ENCODE measurements around the gene TRAPPC10. TPM values are rescaled to one million over a fixed set of nuclear protein-coding genes. Genes with fewer than 3 reads are reported as not detected.
A peak's percentile ranks its signal among the peaks of the same experiment; 100 is the strongest.

Gene TRAPPC10
- total RNA-seq, 2 donors from 2014 or later: 53.5 to 72.6 TPM

- peaks cover 14% of the 10 kb centered on the region for H3K4me1 Mint-ChIP-seq (ENCODE audit: low read depth)
- no peak overlapping the region for H3K27ac Mint-ChIP-seq
- peaks cover 1 to 9% of the 10 kb centered on the region in 2 donors for H3K36me3 Mint-ChIP-seq (ENCODE audit: insufficient read depth in 2 of 2)
- H3K9me3 Mint-ChIP-seq: no peaks in the 10 kb centered on the region
- no peak overlapping the region for H3K4me3 Mint-ChIP-seq
- ATAC-seq (replicated peaks in 1 of 2) (no peak), DNase-seq (no peak)
- no peaks in the 10 kb centered on the region for H3K27me3 Mint-ChIP-seq (ENCODE audit: low read depth)
These were observed 38.5 kb upstream of the TRAPPC10 start for GRCh38 chr21:43973634-43973955.

GRCh38 chr21:43974791-43975468 is 37.2 kb upstream of the TRAPPC10 start:
- Mint-ChIP-seq H3K36me3 (ENCODE audit: insufficient read depth in 2 of 2) (peaks cover 1 to 8% of the 10 kb centered on the region in 2 donors), H3K27ac (no peak overlapping the region), H3K27me3 (ENCODE audit: low read depth) (no peaks in the 10 kb centered on the region), H3K9me3 (no peaks in the 10 kb centered on the region), H3K4me3 (no peak overlapping the region), H3K4me1 (ENCODE audit: low read depth) (peaks cover 14% of the 10 kb centered on the region)
- ATAC-seq (replicated peaks in 1 of 2) (peak in 1 of 2 donors; percentile 44), DNase-seq (no peak)

DNA sequence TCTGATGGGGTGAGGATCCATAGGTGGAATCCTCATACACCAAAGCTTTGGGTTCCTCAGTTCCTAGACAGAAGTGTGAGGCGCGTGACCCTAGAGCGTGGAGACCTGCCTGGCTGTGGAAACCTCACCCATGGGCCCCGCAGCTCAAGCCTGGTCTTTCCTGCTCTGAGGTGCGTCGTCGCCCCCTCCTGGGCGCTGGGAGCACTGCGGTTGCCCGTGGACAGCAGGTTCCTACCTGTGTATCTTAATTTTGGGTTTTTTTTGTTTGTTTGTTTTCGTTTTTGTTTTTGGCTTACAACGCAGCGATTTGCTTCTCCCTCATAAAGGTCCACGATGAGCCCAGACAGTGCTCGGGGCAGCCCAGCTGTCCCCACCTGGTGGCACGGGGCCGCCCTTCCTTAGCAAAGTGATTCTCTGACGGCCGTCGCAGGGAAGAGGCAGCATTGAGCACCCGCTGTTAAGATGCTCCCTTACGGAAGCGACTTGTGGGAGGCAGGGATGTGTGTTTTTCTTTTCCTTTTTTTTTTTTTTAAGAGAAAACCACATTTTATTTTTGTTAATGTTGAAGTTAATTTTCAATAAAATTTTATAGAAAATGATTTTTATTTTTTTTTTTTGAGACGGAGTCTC is 36.5 kb upstream of the TRAPPC10 start:
- Mint-ChIP-seq H3K4me1 (ENCODE audit: low read depth) (peaks cover 14% of the 10 kb centered on the region), H3K9me3 (no peaks in the 10 kb centered on the region), H3K27ac (no peak overlapping the region), H3K4me3 (no peak overlapping the region), H3K36me3 (ENCODE audit: insufficient read depth in 2 of 2) (peaks cover 1 to 8% of the 10 kb centered on the region in 2 donors), H3K27me3 (ENCODE audit: low read depth) (no peaks in the 10 kb centered on the region)
- DNase-seq: peak; percentile 81 to 86
- peak; percentile 88 to 89 for ATAC-seq (replicated peaks in 1 of 2)

- H3K27me3 Mint-ChIP-seq (ENCODE audit: low read depth): no peaks in the 10 kb centered on the region
- H3K27ac Mint-ChIP-seq: no peak overlapping the region
- ATAC-seq (replicated peaks in 1 of 2) (no peak), DNase-seq (no peak)
- H3K4me1 Mint-ChIP-seq (ENCODE audit: low read depth): peaks cover 14% of the 10 kb centered on the region
- no peaks in the 10 kb centered on the region for H3K9me3 Mint-ChIP-seq
- H3K4me3 Mint-ChIP-seq: no peak overlapping the region
- peaks cover 1 to 6% of the 10 kb centered on the region in 2 donors for H3K36me3 Mint-ChIP-seq (ENCODE audit: insufficient read depth in 2 of 2)
These were observed 35.4 kb upstream of the TRAPPC10 start for GRCh38 chr21:43976661-43977060.

DNA sequence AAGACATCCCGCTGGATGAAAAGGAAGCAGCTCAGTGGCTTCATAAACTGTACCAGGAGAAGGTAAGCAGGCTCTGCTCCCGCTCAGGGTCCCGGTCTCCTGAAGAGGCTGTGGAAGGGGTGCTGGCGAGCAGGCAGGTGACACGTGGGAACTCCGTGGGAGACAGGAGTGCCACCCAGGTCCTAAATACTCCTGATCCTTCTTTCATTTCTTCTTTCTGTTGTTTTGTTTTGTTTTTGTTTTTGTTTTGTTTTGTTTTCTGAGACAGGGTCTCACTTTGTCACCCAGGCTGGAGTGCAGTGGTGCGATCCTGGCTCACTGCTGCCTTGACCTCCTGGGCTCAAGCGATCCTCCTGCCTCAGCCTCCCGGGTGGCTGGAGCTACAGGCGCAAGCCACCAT is 34.0 kb upstream of the TRAPPC10 start:
- Mint-ChIP-seq H3K36me3 (ENCODE audit: insufficient read depth in 2 of 2) (peaks cover 1 to 7% of the 10 kb centered on the region in 2 donors), H3K27ac (peak overlapping the region; percentile 35)
- DNase-seq: no peak

DNA sequence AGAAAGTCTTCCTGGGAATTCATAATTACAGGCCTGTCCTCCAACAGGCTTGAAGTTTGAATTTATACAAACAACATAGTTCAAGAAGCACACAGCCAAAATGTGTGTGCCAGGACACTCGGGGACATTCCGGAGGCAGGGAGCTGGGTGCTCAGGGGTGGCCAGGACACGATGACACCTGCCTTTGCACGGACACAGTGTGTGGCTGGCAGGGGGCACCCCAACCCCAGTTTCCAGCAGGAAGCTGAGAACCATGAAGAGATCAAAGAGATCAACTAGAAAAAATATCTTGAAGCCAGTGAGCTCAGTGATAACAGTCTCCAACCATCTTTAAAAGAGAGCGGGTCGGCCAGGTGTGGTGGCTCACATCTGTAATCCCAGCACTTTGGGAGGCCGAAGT is 32.5 kb upstream of the TRAPPC10 start:
- H3K27me3 Mint-ChIP-seq (ENCODE audit: low read depth): no peaks in the 10 kb centered on the region
- H3K4me3 Mint-ChIP-seq: no peak overlapping the region
- H3K4me1 Mint-ChIP-seq (ENCODE audit: low read depth): peaks cover 11% of the 10 kb centered on the region
- peak overlapping the region; percentile 34 for H3K27ac Mint-ChIP-seq
- DNase-seq (no peak), ATAC-seq (replicated peaks in 1 of 2) (no peak)
- peaks cover 1 to 7% of the 10 kb centered on the region in 2 donors for H3K36me3 Mint-ChIP-seq (ENCODE audit: insufficient read depth in 2 of 2)
- no peaks in the 10 kb centered on the region for H3K9me3 Mint-ChIP-seq

More for the DNA sequence above, 34.0 kb upstream of the TRAPPC10 start:
- Mint-ChIP-seq H3K4me1 (ENCODE audit: low read depth) (peaks cover 14% of the 10 kb centered on the region), H3K4me3 (no peak overlapping the region), H3K9me3 (no peaks in the 10 kb centered on the region), H3K27me3 (ENCODE audit: low read depth) (no peaks in the 10 kb centered on the region)
- ATAC-seq (replicated peaks in 1 of 2): no peak

- no peak for DNase-seq
- Mint-ChIP-seq H3K4me3 (no peak overlapping the region), H3K27me3 (ENCODE audit: low read depth) (no peaks in the 10 kb centered on the region), H3K27ac (no peak overlapping the region), H3K36me3 (ENCODE audit: insufficient read depth in 2 of 2) (peaks cover 0 to 7% of the 10 kb centered on the region in 2 donors), H3K4me1 (ENCODE audit: low read depth) (peaks cover 13% of the 10 kb centered on the region), H3K9me3 (no peaks in the 10 kb centered on the region)
- no peak for ATAC-seq (replicated peaks in 1 of 2)
These were observed 30.8 kb upstream of the TRAPPC10 start for GRCh38 chr21:43981151-43981870.

DNA sequence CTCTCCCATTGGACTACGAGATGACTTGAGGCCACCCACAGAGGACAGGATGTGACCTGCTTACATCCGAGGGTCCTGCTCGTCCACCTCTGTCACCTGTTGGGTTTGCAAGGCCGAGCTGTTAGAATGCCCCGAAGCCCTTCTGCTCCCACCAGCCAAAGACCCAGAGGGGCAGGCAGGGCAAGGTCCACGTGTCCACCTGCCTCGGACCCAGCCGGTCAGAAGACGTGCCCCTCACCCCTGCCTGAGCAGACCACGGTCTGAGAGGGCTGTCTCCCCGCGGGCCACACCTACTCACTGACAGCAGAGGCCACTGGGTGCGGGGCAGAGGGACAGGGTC is 30.3 kb upstream of the TRAPPC10 start:
- H3K27ac Mint-ChIP-seq: no peak overlapping the region
- no peaks in the 10 kb centered on the region for H3K9me3 Mint-ChIP-seq
- no peaks in the 10 kb centered on the region for H3K27me3 Mint-ChIP-seq (ENCODE audit: low read depth)
- H3K4me1 Mint-ChIP-seq (ENCODE audit: low read depth): peaks cover 13% of the 10 kb centered on the region
- H3K4me3 Mint-ChIP-seq: no peak overlapping the region
- no peak for DNase-seq
- peaks cover 0 to 7% of the 10 kb centered on the region in 2 donors for H3K36me3 Mint-ChIP-seq (ENCODE audit: insufficient read depth in 2 of 2)
- ATAC-seq (replicated peaks in 1 of 2): no peak

DNA sequence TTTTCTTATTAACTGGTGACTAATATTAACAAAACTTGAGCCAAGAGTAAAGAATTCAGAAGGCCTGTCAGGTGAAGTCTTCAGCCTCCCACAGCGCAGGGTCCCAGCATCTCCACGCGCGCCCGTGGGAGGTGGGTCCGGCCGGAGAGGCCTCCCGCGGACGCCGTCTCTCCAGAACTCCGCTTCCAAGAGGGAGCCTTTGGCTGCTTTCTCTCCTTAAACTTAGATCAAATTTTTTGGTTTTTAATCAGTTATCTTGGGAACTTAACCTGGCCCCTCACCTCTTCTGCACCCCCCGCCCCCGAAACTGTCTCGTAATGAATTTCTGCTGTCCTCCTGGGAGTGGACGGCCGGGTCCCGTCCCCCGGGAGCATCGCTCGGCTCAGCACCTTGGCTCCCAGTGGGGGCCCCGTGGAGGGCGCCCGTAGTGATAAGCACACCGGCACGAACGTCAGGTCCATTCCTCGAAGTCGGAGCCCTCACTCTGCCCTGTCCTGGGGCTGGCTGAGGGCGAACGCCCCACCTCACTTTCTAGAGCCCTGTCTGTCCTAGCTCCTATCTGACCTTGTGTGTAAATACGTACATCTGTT is 29.5 kb upstream of the TRAPPC10 start:
- DNase-seq: no peak
- peaks cover 0 to 5% of the 10 kb centered on the region in 2 donors for H3K36me3 Mint-ChIP-seq (ENCODE audit: insufficient read depth in 2 of 2)
- peaks cover 13% of the 10 kb centered on the region for H3K4me1 Mint-ChIP-seq (ENCODE audit: low read depth)
- no peaks in the 10 kb centered on the region for H3K27me3 Mint-ChIP-seq (ENCODE audit: low read depth)
- H3K9me3 Mint-ChIP-seq: no peaks in the 10 kb centered on the region
- no peak for ATAC-seq (replicated peaks in 1 of 2)
- H3K27ac Mint-ChIP-seq: no peak overlapping the region
- H3K4me3 Mint-ChIP-seq: no peak overlapping the region

GRCh38 chr21:43983390-43983789 is 28.7 kb upstream of the TRAPPC10 start:
- Mint-ChIP-seq H3K27ac (no peak overlapping the region), H3K9me3 (no peaks in the 10 kb centered on the region), H3K27me3 (ENCODE audit: low read depth) (no peaks in the 10 kb centered on the region), H3K4me3 (no peak overlapping the region), H3K36me3 (ENCODE audit: insufficient read depth in 2 of 2) (peaks cover 0 to 5% of the 10 kb centered on the region in 2 donors), H3K4me1 (ENCODE audit: low read depth) (peaks cover 13% of the 10 kb centered on the region)
- ATAC-seq (replicated peaks in 1 of 2) (no peak), DNase-seq (no peak)

GRCh38 chr21:43983860-43984420 is 28.2 kb upstream of the TRAPPC10 start:
- ATAC-seq (replicated peaks in 1 of 2) (no peak), DNase-seq (no peak)
- Mint-ChIP-seq H3K36me3 (ENCODE audit: insufficient read depth in 2 of 2) (peaks cover 0 to 4% of the 10 kb centered on the region in 2 donors), H3K27me3 (ENCODE audit: low read depth) (no peaks in the 10 kb centered on the region), H3K4me1 (ENCODE audit: low read depth) (peaks cover 13% of the 10 kb centered on the region), H3K4me3 (no peak overlapping the region), H3K9me3 (no peaks in the 10 kb centered on the region), H3K27ac (no peak overlapping the region)

DNA sequence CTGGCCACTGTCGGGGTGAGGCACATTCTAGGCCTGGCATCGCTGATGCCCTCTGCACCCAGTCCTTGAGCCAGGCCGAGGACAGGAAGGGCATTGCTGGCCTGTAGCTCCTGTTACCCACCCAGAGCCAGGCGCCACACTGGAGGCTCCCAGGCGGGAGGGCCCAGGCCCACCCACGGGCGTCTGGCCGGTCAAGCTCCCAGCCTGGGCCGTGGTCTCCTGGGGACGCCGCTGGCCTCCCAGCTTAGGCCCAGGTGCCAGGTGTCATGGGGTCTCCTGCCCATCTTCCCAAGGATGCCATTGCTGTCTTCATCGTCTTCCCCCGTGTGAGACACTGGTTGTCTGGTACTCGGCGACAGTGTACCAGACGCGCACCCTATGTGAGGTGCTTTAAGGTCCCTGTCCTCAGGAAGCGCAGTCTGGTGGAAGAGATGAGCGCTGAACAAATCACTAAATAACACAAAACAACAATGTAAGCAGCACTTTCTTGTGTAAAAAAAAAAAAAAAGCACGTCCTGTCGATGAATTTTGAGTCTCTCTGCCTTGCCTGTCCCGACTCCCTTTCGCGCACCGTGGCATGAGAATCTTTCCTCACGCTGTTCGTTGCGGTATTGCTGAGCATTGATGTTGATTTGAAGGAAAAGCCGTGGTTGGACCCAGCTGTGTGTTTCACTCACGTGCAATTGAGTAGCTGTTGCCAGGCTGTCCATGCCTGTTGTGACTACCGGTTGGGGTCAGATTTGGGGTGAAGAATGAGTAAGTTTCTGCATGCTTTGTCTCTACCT is 27.0 kb upstream of the TRAPPC10 start:
- H3K36me3 Mint-ChIP-seq (ENCODE audit: insufficient read depth in 2 of 2): peaks cover 0 to 4% of the 10 kb centered on the region in 2 donors
- H3K27me3 Mint-ChIP-seq (ENCODE audit: low read depth): no peaks in the 10 kb centered on the region
- DNase-seq: no peak
- ATAC-seq (replicated peaks in 1 of 2): peak; percentile 42 to 52
- no peak overlapping the region for H3K4me3 Mint-ChIP-seq
- H3K4me1 Mint-ChIP-seq (ENCODE audit: low read depth): peaks cover 13% of the 10 kb centered on the region
- no peaks in the 10 kb centered on the region for H3K9me3 Mint-ChIP-seq
- H3K27ac Mint-ChIP-seq: no peak overlapping the region

Data from activated T-cell treated with anti-CD3 and anti-CD28 coated beads, Interleukin-2, amount 50 U/mL, for 72 hours (primary cell).